ENCODE results near the gene BMI1.

GRCh38 chr10:22368981-22369380, 48.1 kb downstream of the BMI1 start:
- TF ChIP-seq, protein P1, sequence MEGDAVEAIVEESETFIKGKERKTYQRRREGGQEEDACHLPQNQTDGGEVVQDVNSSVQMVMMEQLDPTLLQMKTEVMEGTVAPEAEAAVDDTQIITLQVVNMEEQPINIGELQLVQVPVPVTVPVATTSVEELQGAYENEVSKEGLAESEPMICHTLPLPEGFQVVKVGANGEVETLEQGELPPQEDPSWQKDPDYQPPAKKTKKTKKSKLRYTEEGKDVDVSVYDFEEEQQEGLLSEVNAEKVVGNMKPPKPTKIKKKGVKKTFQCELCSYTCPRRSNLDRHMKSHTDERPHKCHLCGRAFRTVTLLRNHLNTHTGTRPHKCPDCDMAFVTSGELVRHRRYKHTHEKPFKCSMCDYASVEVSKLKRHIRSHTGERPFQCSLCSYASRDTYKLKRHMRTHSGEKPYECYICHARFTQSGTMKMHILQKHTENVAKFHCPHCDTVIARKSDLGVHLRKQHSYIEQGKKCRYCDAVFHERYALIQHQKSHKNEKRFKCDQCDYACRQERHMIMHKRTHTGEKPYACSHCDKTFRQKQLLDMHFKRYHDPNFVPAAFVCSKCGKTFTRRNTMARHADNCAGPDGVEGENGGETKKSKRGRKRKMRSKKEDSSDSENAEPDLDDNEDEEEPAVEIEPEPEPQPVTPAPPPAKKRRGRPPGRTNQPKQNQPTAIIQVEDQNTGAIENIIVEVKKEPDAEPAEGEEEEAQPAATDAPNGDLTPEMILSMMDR (IDR thresholded peaks at IDR 0.05) = no peak
- TF ChIP-seq SMAD3 (CRISPR knock-in tag; IDR thresholded peaks at IDR 0.05; ENCODE audit: borderline replicate concordance) (no peak), MXD4 (CRISPR knock-in tag; IDR thresholded peaks at IDR 0.05; ENCODE audit: borderline replicate concordance) (no peak), ESRRA (CRISPR knock-in tag; IDR thresholded peaks at IDR 0.05; ENCODE audit: borderline replicate concordance) (no peak), SMAD4 (CRISPR knock-in tag; IDR thresholded peaks at IDR 0.05) (no peak)
- TF ChIP-seq, protein P2, sequence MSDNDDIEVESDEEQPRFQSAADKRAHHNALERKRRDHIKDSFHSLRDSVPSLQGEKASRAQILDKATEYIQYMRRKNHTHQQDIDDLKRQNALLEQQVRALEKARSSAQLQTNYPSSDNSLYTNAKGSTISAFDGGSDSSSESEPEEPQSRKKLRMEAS (CRISPR knock-in tag; IDR thresholded peaks at IDR 0.05) = no peak
